WTC11 (cell line): ENCODE results near the gene CXCL6. TPM values are rescaled to one million over a fixed set of nuclear protein-coding genes. Genes with fewer than 3 reads are reported as not detected.
A peak's percentile ranks its signal among the peaks of the same experiment; 100 is the strongest.

Experiments used
- ATAC-seq: fragments of 200-7000 bp; cut with Tn5 transposase; 2 replicates; pipeline ENCODE4 v1.10.0; 2021; ENCODE audit warnings: mild to moderate bottlenecking, moderate library complexity
- Bru-seq: library from RNA; stranded (reverse); fragments of 400-500 nt; gene quantifications from one replicate; lab custom pipeline; 2021; lab: Mats Ljungman, UMichigan
- CTCF ChIA-PET: fragments of 300-600 bp; sonication (Branson Sonifier 250); formaldehyde crosslinking; loops from one replicate; lab custom pipeline; 2021; ENCODE audit warnings: antibody characterized with exemption; lab: Charles Lee
- POLR2A ChIA-PET: fragments of 350-600 bp; sonication (Branson Sonifier 250); formaldehyde crosslinking; loops from one replicate; lab custom pipeline; 2021; ENCODE audit warnings: antibody characterized with exemption; lab: Charles Lee
- DNase-seq: peaks from one replicate; pipeline ENCODE4 v3.0.0; 2021; ENCODE audit warnings: low spot score
- H3K27ac Mint-ChIP-seq: 2 replicates; pipeline ENCODE4 v1.8.0; 2021; ENCODE audit warnings: mixed read lengths
- H3K27me3 Mint-ChIP-seq: 2 replicates; pipeline ENCODE4 v1.8.0; 2021; ENCODE audit warnings: low read depth, mild to moderate bottlenecking, moderate library complexity, mixed read lengths
- H3K36me3 Mint-ChIP-seq: 2 replicates; pipeline ENCODE4 v1.8.0; 2021; ENCODE audit warnings: mixed read lengths
- H3K4me1 Mint-ChIP-seq: 2 replicates; pipeline ENCODE4 v1.8.0; 2022; ENCODE audit warnings: mixed read lengths
- H3K4me3 Mint-ChIP-seq: 2 replicates; pipeline ENCODE4 v1.8.0; 2021; ENCODE audit warnings: mild to moderate bottlenecking, moderate library complexity, mixed read lengths
- H3K9me3 Mint-ChIP-seq: 2 replicates; pipeline ENCODE4 v1.8.0; 2021; ENCODE audit warnings: mixed read lengths
- ATF1 ChIP-seq: sonication (generic); formaldehyde crosslinking; IDR thresholded peaks from 2 replicates; pipeline ENCODE4 v1.8.1; 2023; ENCODE audit warnings: mild to moderate bottlenecking, moderate library complexity, missing genetic modification reagents
- CBFB ChIP-seq: sonication (generic); formaldehyde crosslinking; IDR thresholded peaks from 2 replicates; pipeline ENCODE4 v1.8.1; 2022; ENCODE audit warnings: mild to moderate bottlenecking, low read depth, missing genetic modification reagents
- ESRRA ChIP-seq: sonication (generic); formaldehyde crosslinking; IDR thresholded peaks from 2 replicates; pipeline ENCODE4 v1.8.1; 2022; ENCODE audit warnings: mild to moderate bottlenecking, missing genetic modification reagents, borderline replicate concordance
- ETV6 ChIP-seq: sonication (generic); formaldehyde crosslinking; IDR thresholded peaks from 2 replicates; pipeline ENCODE4 v1.8.1; 2022; ENCODE audit warnings: mild to moderate bottlenecking, missing genetic modification reagents
- FOXJ3 ChIP-seq: sonication (generic); formaldehyde crosslinking; IDR thresholded peaks from 2 replicates; pipeline ENCODE4 v1.9.0; 2021; ENCODE audit warnings: missing genetic modification reagents, mild to moderate bottlenecking, borderline replicate concordance
- FOXK1 ChIP-seq: sonication (generic); formaldehyde crosslinking; IDR thresholded peaks from 2 replicates; pipeline ENCODE4 v1.8.0; 2022; ENCODE audit warnings: mild to moderate bottlenecking, moderate library complexity, missing genetic modification reagents
- FOXP1 ChIP-seq: sonication (generic); formaldehyde crosslinking; IDR thresholded peaks from 2 replicates; pipeline ENCODE4 v1.8.0; 2022; ENCODE audit warnings: missing genetic modification reagents, mild to moderate bottlenecking, moderate library complexity, borderline replicate concordance
- RELA ChIP-seq: sonication (generic); formaldehyde crosslinking; IDR thresholded peaks from 2 replicates; pipeline ENCODE4 v1.8.1; 2022; ENCODE audit warnings: missing genetic modification reagents, mild to moderate bottlenecking, borderline replicate concordance
- SOX15 ChIP-seq: fragments of 250-450 bp; sonication (Bioruptor Pico); IDR thresholded peaks from 2 replicates; pipeline ENCODE4 v1.9.0; 2021; ENCODE audit warnings: mild to moderate bottlenecking
- TEAD4 ChIP-seq: sonication (generic); formaldehyde crosslinking; IDR thresholded peaks from 2 replicates; pipeline ENCODE4 v1.8.0; 2022; ENCODE audit warnings: mild to moderate bottlenecking, missing genetic modification reagents
- TP53 ChIP-seq: sonication (generic); formaldehyde crosslinking; IDR thresholded peaks from 2 replicates; pipeline ENCODE4 v1.8.1; 2023; ENCODE audit warnings: mild to moderate bottlenecking, missing genetic modification reagents
- ZBTB21 ChIP-seq: sonication (generic); formaldehyde crosslinking; IDR thresholded peaks from 2 replicates; pipeline ENCODE4 v1.8.1; 2023; ENCODE audit warnings: mild to moderate bottlenecking, missing genetic modification reagents, borderline replicate concordance
- long read RNA-seq, 3 experiments: library from RNA in 1 of 3; library from capped mRNA in 1 of 3; library from polyadenylated mRNA in 1 of 3; unstranded in 2 of 3; stranded (forward) in 1 of 3; transcript quantifications; one replicate each; pipeline ENCODE4 v2.0.0, GENCODE V29; 2021
- total RNA-seq: library from RNA; stranded (reverse); gene quantifications from 3 replicates; pipeline ENCODE4 v1.2.3, GENCODE V29; 2021
- TF ChIP-seq, protein P1 (sequence below): fragments of 250-450 bp; sonication (Bioruptor Pico); IDR thresholded peaks from 2 replicates; pipeline ENCODE4 v1.9.0; 2021; ENCODE audit warnings: mild to moderate bottlenecking
- TF ChIP-seq, protein P2 (sequence below): fragments of 250-450 bp; sonication (Bioruptor Pico); IDR thresholded peaks from 2 replicates; pipeline ENCODE4 v1.8.0; 2021; ENCODE audit warnings: mild to moderate bottlenecking
- TF ChIP-seq, protein P3 (sequence below): sonication (generic); formaldehyde crosslinking; IDR thresholded peaks from 2 replicates; pipeline ENCODE4 v1.8.1; 2022; ENCODE audit warnings: mild to moderate bottlenecking, missing genetic modification reagents, moderate library complexity, borderline replicate concordance
- TF ChIP-seq, protein P4 (sequence below): sonication (generic); formaldehyde crosslinking; IDR thresholded peaks from 2 replicates; pipeline ENCODE4 v1.8.0; 2023; ENCODE audit warnings: missing genetic modification reagents, mild to moderate bottlenecking, borderline replicate concordance
- TF ChIP-seq, protein P5 (sequence below): sonication (generic); formaldehyde crosslinking; IDR thresholded peaks from 2 replicates; pipeline ENCODE4 v1.8.0; 2022; ENCODE audit warnings: mild to moderate bottlenecking, missing genetic modification reagents
- TF ChIP-seq, protein P6 (sequence below): sonication (generic); formaldehyde crosslinking; IDR thresholded peaks from 2 replicates; pipeline ENCODE4 v1.8.1; 2023; ENCODE audit warnings: mild to moderate bottlenecking, missing genetic modification reagents
- TF ChIP-seq, protein P7 (sequence below): sonication (generic); formaldehyde crosslinking; IDR thresholded peaks from 2 replicates; pipeline ENCODE4 v1.8.0; 2023; ENCODE audit warnings: missing genetic modification reagents
- TF ChIP-seq, protein P8 (sequence below): sonication (generic); formaldehyde crosslinking; IDR thresholded peaks from 2 replicates; pipeline ENCODE4 v1.8.1; 2022; ENCODE audit warnings: missing genetic modification reagents, borderline replicate concordance

CXCL6 gene
- total RNA-seq (3.8 to 4.9 TPM (median 4.4 TPM) in 3 replicates), Bru-seq, nascent RNA (percentile 60 among the genes with signal in this experiment)
- long read RNA-seq, experiment 1, transcript CXCL6-201 (4 exons, 1,718 nt) = major isoform, 19 of 22 reads
- long read RNA-seq, experiment 1, partial matches to known transcripts = 1 of 22 reads
- long read RNA-seq, experiment 1, other reads (novel, unspliced or antisense) = 2 of 22 reads
- long read RNA-seq, experiment 2, transcript CXCL6-201 (4 exons, 1,718 nt) = major isoform, 9 of 11 reads
- long read RNA-seq, experiment 2, partial matches to known transcripts = 0 of 11 reads
- long read RNA-seq, experiment 2, other reads (novel, unspliced or antisense) = 2 of 11 reads
- long read RNA-seq, experiment 3, transcript CXCL6-201 (4 exons, 1,718 nt) = major isoform, 17 of 17 reads
- long read RNA-seq, experiment 3, partial matches to known transcripts = 0 of 17 reads
- long read RNA-seq, experiment 3, other reads (novel, unspliced or antisense) = 0 of 17 reads

DNA sequence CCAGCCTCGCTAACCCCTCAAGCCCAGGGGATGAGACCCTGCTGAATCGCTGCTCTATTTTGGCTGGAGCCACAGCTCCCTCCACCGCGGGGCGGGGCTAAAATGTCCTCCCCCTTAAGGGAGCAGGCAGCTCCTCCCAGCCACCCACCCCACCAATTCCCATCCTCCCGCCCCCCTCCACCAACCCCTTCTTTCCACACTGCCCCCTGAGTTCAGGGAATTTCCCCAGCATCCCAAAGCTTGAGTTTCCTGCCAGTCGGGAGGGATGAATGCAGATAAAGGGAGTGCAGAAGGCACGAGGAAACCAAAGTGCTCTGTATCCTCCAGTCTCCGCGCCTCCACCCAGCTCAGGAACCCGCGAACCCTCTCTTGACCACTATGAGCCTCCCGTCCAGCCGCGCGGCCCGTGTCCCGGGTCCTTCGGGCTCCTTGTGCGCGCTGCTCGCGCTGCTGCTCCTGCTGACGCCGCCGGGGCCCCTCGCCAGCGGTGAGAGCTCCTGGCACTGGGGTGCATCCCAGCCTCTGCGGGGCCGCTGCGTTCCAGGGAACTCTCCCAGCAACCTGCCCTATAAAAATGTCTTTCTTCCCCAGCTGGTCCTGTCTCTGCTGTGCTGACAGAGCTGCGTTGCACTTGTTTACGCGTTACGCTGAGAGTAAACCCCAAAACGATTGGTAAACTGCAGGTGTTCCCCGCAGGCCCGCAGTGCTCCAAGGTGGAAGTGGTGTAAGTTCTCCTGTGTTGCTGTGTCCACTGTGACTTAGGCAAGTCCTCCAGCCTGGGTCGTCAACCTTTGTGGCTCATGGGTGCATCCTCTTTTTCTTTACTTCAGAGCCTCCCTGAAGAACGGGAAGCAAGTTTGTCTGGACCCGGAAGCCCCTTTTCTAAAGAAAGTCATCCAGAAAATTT, at the start of gene CXCL6:
Gene CXCL6, plus strand, starts transcription at position 306 of the 907 bp plus-strand sequence. Its CDS starts 73 bp downstream, at position 379.
- POLR2A ChIA-PET = interaction anchor here (0.6 to 1.1 kb wide), 2 partner anchors 24 to 32 kb away, joined by 3 read pairs; partner anchors contain the start of gene CXCL1
- TF ChIP-seq ESRRA (CRISPR knock-in tag) = no peak
- no peak for TF ChIP-seq TEAD4
- TF ChIP-seq CBFB (CRISPR knock-in tag) = no peak
- TF ChIP-seq FOXJ3 (CRISPR knock-in tag) = no peak
- TF ChIP-seq, protein P1, sequence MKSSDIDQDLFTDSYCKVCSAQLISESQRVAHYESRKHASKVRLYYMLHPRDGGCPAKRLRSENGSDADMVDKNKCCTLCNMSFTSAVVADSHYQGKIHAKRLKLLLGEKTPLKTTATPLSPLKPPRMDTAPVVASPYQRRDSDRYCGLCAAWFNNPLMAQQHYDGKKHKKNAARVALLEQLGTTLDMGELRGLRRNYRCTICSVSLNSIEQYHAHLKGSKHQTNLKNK = no peak
- TF ChIP-seq, protein P2, sequence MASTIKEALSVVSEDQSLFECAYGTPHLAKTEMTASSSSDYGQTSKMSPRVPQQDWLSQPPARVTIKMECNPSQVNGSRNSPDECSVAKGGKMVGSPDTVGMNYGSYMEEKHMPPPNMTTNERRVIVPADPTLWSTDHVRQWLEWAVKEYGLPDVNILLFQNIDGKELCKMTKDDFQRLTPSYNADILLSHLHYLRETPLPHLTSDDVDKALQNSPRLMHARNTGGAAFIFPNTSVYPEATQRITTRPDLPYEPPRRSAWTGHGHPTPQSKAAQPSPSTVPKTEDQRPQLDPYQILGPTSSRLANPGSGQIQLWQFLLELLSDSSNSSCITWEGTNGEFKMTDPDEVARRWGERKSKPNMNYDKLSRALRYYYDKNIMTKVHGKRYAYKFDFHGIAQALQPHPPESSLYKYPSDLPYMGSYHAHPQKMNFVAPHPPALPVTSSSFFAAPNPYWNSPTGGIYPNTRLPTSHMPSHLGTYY (CRISPR knock-in tag) = no peak
- no peak for TF ChIP-seq ZBTB21 (CRISPR knock-in tag)
- TF ChIP-seq, protein P3, sequence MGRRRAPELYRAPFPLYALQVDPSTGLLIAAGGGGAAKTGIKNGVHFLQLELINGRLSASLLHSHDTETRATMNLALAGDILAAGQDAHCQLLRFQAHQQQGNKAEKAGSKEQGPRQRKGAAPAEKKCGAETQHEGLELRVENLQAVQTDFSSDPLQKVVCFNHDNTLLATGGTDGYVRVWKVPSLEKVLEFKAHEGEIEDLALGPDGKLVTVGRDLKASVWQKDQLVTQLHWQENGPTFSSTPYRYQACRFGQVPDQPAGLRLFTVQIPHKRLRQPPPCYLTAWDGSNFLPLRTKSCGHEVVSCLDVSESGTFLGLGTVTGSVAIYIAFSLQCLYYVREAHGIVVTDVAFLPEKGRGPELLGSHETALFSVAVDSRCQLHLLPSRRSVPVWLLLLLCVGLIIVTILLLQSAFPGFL = no peak
- 0 out of 2 replicates have a peak, but pooled peaks have one; percentile 18 for TF ChIP-seq FOXK1 (CRISPR knock-in tag)
- TF ChIP-seq, protein P4, sequence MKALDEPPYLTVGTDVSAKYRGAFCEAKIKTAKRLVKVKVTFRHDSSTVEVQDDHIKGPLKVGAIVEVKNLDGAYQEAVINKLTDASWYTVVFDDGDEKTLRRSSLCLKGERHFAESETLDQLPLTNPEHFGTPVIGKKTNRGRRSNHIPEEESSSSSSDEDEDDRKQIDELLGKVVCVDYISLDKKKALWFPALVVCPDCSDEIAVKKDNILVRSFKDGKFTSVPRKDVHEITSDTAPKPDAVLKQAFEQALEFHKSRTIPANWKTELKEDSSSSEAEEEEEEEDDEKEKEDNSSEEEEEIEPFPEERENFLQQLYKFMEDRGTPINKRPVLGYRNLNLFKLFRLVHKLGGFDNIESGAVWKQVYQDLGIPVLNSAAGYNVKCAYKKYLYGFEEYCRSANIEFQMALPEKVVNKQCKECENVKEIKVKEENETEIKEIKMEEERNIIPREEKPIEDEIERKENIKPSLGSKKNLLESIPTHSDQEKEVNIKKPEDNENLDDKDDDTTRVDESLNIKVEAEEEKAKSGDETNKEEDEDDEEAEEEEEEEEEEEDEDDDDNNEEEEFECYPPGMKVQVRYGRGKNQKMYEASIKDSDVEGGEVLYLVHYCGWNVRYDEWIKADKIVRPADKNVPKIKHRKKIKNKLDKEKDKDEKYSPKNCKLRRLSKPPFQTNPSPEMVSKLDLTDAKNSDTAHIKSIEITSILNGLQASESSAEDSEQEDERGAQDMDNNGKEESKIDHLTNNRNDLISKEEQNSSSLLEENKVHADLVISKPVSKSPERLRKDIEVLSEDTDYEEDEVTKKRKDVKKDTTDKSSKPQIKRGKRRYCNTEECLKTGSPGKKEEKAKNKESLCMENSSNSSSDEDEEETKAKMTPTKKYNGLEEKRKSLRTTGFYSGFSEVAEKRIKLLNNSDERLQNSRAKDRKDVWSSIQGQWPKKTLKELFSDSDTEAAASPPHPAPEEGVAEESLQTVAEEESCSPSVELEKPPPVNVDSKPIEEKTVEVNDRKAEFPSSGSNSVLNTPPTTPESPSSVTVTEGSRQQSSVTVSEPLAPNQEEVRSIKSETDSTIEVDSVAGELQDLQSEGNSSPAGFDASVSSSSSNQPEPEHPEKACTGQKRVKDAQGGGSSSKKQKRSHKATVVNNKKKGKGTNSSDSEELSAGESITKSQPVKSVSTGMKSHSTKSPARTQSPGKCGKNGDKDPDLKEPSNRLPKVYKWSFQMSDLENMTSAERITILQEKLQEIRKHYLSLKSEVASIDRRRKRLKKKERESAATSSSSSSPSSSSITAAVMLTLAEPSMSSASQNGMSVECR (CRISPR knock-in tag) = no peak
- TF ChIP-seq, protein P5, sequence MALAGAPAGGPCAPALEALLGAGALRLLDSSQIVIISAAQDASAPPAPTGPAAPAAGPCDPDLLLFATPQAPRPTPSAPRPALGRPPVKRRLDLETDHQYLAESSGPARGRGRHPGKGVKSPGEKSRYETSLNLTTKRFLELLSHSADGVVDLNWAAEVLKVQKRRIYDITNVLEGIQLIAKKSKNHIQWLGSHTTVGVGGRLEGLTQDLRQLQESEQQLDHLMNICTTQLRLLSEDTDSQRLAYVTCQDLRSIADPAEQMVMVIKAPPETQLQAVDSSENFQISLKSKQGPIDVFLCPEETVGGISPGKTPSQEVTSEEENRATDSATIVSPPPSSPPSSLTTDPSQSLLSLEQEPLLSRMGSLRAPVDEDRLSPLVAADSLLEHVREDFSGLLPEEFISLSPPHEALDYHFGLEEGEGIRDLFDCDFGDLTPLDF = no peak
- TF ChIP-seq ATF1 (CRISPR knock-in tag) = no peak
- TF ChIP-seq RELA (CRISPR knock-in tag) = no peak
- 0 out of 2 replicates have a peak, but pooled peaks have one; percentile 24 for TF ChIP-seq ETV6 (CRISPR knock-in tag)
- no peak for TF ChIP-seq SOX15 (CRISPR knock-in tag)
- TF ChIP-seq, protein P6, sequence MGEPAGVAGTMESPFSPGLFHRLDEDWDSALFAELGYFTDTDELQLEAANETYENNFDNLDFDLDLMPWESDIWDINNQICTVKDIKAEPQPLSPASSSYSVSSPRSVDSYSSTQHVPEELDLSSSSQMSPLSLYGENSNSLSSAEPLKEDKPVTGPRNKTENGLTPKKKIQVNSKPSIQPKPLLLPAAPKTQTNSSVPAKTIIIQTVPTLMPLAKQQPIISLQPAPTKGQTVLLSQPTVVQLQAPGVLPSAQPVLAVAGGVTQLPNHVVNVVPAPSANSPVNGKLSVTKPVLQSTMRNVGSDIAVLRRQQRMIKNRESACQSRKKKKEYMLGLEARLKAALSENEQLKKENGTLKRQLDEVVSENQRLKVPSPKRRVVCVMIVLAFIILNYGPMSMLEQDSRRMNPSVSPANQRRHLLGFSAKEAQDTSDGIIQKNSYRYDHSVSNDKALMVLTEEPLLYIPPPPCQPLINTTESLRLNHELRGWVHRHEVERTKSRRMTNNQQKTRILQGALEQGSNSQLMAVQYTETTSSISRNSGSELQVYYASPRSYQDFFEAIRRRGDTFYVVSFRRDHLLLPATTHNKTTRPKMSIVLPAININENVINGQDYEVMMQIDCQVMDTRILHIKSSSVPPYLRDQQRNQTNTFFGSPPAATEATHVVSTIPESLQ = no peak
- TF ChIP-seq, protein P7, sequence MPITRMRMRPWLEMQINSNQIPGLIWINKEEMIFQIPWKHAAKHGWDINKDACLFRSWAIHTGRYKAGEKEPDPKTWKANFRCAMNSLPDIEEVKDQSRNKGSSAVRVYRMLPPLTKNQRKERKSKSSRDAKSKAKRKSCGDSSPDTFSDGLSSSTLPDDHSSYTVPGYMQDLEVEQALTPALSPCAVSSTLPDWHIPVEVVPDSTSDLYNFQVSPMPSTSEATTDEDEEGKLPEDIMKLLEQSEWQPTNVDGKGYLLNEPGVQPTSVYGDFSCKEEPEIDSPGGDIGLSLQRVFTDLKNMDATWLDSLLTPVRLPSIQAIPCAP (CRISPR knock-in tag) = no peak
- TF ChIP-seq FOXP1 (CRISPR knock-in tag) = peak; percentile 50; the same call in 1 of the 2 replicates
- TF ChIP-seq TP53 (CRISPR knock-in tag) = no peak
- TF ChIP-seq, protein P8, sequence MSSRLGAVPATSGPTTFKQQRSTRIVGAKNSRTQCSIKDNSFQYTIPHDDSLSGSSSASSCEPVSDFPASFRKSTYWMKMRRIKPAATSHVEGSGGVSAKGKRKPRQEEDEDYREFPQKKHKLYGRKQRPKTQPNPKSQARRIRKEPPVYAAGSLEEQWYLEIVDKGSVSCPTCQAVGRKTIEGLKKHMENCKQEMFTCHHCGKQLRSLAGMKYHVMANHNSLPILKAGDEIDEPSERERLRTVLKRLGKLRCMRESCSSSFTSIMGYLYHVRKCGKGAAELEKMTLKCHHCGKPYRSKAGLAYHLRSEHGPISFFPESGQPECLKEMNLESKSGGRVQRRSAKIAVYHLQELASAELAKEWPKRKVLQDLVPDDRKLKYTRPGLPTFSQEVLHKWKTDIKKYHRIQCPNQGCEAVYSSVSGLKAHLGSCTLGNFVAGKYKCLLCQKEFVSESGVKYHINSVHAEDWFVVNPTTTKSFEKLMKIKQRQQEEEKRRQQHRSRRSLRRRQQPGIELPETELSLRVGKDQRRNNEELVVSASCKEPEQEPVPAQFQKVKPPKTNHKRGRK (CRISPR knock-in tag) = no peak

More for the DNA sequence above, at the start of gene CXCL6:
- ATAC-seq (peak; percentile 86), DNase-seq (peak; percentile 67)
- Mint-ChIP-seq H3K4me3 (peak within 1 kb of the TSS; percentile 89), H3K4me1 (peaks cover 9% of the 10 kb centered on the region), H3K9me3 (no peaks in the 10 kb centered on the region), H3K27me3 (peaks cover 37% of the 10 kb centered on the region), H3K36me3 (no peaks in the 10 kb centered on the region), H3K27ac (no peak within 1 kb of the TSS)
- CTCF ChIA-PET = interaction anchor here (0.7 to 1.7 kb wide), 7 partner anchors 27 to 392 kb away, joined by 3 to 22 read pairs (median 3); no protein-coding TSS in a partner anchor
